Measurements from ENCODE around the gene APH1A.
"Not testable (repeated sequence)": the region's sequence is repeated elsewhere in the genome, so short reads cannot be mapped to it uniquely, and the experiment has no call there.

Gene APH1A

GRCh38 chr1:150268705-150269403 lies at the start of gene APH1A:
TSS of gene APH1A (minus strand) at chr1:150269016. CDS start at chr1:150268810, 206 bp downstream.
- Histone ChIP-seq H3K4me1 (ENCODE audit: control insufficient read depth, insufficient read depth, low read length) (peaks cover 18% of the 10 kb centered on the region), H3K36me3 (ENCODE audit: control insufficient read depth, insufficient read depth, low read length) (no peaks in the 10 kb centered on the region), H3K4me3 (ENCODE audit: low read length) (peak within 1 kb of the TSS; percentile 98), H3K9ac (ENCODE audit: low read length) (peak within 1 kb of the TSS; percentile 100), H3K27me3 (ENCODE audit: control insufficient read depth, insufficient read depth, low read length) (no peaks in the 10 kb centered on the region), H3K9me3 (ENCODE audit: control insufficient read depth, low read length) (no peaks in the 10 kb centered on the region)

- H3K4me3 ChIP-seq (ENCODE audit: low read length); H3K9ac ChIP-seq (ENCODE audit: low read length): not testable (repeated sequence)
These were observed 45.9 kb upstream of the APH1A start for GRCh38 chr1:150314691-150315090.

GRCh38 chr1:150311762-150312161 lies 42.9 kb upstream of the APH1A start:
- no peak overlapping the region for H3K9ac ChIP-seq (ENCODE audit: low read length)
- peaks cover 6% of the 10 kb centered on the region for H3K36me3 ChIP-seq (ENCODE audit: control insufficient read depth, insufficient read depth, low read length)
- no peaks in the 10 kb centered on the region for H3K9me3 ChIP-seq (ENCODE audit: control insufficient read depth, low read length)
- no peaks in the 10 kb centered on the region for H3K27me3 ChIP-seq (ENCODE audit: control insufficient read depth, insufficient read depth, low read length)
- no peaks in the 10 kb centered on the region for H3K4me1 ChIP-seq (ENCODE audit: control insufficient read depth, insufficient read depth, low read length)
- no peak overlapping the region for H3K4me3 ChIP-seq (ENCODE audit: low read length)

More at GRCh38 chr1:150314691-150315090, 45.9 kb upstream of the APH1A start:
- not testable (repeated sequence) for H3K9me3 ChIP-seq (ENCODE audit: control insufficient read depth, low read length); H3K4me1 ChIP-seq (ENCODE audit: control insufficient read depth, insufficient read depth, low read length); H3K36me3 ChIP-seq (ENCODE audit: control insufficient read depth, insufficient read depth, low read length); H3K27me3 ChIP-seq (ENCODE audit: control insufficient read depth, insufficient read depth, low read length)

GRCh38 chr1:150309758-150310508 lies 41.1 kb upstream of the APH1A start:
- Histone ChIP-seq H3K9ac (ENCODE audit: low read length) (no peak overlapping the region), H3K9me3 (ENCODE audit: control insufficient read depth, low read length) (no peaks in the 10 kb centered on the region), H3K4me3 (ENCODE audit: low read length) (no peak overlapping the region), H3K4me1 (ENCODE audit: control insufficient read depth, insufficient read depth, low read length) (no peaks in the 10 kb centered on the region), H3K36me3 (ENCODE audit: control insufficient read depth, insufficient read depth, low read length) (peaks cover 6% of the 10 kb centered on the region), H3K27me3 (ENCODE audit: control insufficient read depth, insufficient read depth, low read length) (no peaks in the 10 kb centered on the region)

GRCh38 chr1:150308585-150308984 lies 39.8 kb upstream of the APH1A start:
- H3K9ac ChIP-seq (ENCODE audit: low read length): not testable (repeated sequence)

GRCh38 chr1:150302902-150303301 lies 34.1 kb upstream of the APH1A start:
- Histone ChIP-seq H3K4me3 (ENCODE audit: low read length) (no peak overlapping the region), H3K4me1 (ENCODE audit: control insufficient read depth, insufficient read depth, low read length) (no peaks in the 10 kb centered on the region), H3K27me3 (ENCODE audit: control insufficient read depth, insufficient read depth, low read length) (no peaks in the 10 kb centered on the region), H3K9me3 (ENCODE audit: control insufficient read depth, low read length) (no peaks in the 10 kb centered on the region), H3K36me3 (ENCODE audit: control insufficient read depth, insufficient read depth, low read length) (peaks cover 4% of the 10 kb centered on the region), H3K9ac (ENCODE audit: low read length) (no peak overlapping the region)

More at GRCh38 chr1:150308585-150308984, 39.8 kb upstream of the APH1A start:
- H3K27me3 ChIP-seq (ENCODE audit: control insufficient read depth, insufficient read depth, low read length); H3K36me3 ChIP-seq (ENCODE audit: control insufficient read depth, insufficient read depth, low read length); H3K9me3 ChIP-seq (ENCODE audit: control insufficient read depth, low read length); H3K4me3 ChIP-seq (ENCODE audit: low read length); H3K4me1 ChIP-seq (ENCODE audit: control insufficient read depth, insufficient read depth, low read length): not testable (repeated sequence)

- Histone ChIP-seq H3K36me3 (ENCODE audit: control insufficient read depth, insufficient read depth, low read length) (no peaks in the 10 kb centered on the region), H3K27me3 (ENCODE audit: control insufficient read depth, insufficient read depth, low read length) (no peaks in the 10 kb centered on the region), H3K9me3 (ENCODE audit: control insufficient read depth, low read length) (no peaks in the 10 kb centered on the region), H3K9ac (ENCODE audit: low read length) (no peak overlapping the region), H3K4me3 (ENCODE audit: low read length) (no peak overlapping the region), H3K4me1 (ENCODE audit: control insufficient read depth, insufficient read depth, low read length) (no peaks in the 10 kb centered on the region)
These were observed 33.5 kb upstream of the APH1A start for GRCh38 chr1:150302338-150302737.

- Histone ChIP-seq H3K27me3 (ENCODE audit: control insufficient read depth, insufficient read depth, low read length) (no peaks in the 10 kb centered on the region), H3K9me3 (ENCODE audit: control insufficient read depth, low read length) (no peaks in the 10 kb centered on the region), H3K9ac (ENCODE audit: low read length) (no peak overlapping the region), H3K4me3 (ENCODE audit: low read length) (no peak overlapping the region), H3K36me3 (ENCODE audit: control insufficient read depth, insufficient read depth, low read length) (no peaks in the 10 kb centered on the region), H3K4me1 (ENCODE audit: control insufficient read depth, insufficient read depth, low read length) (no peaks in the 10 kb centered on the region)
These were observed 30.9 kb upstream of the APH1A start for GRCh38 chr1:150299716-150300115.

- H3K27me3 ChIP-seq (ENCODE audit: control insufficient read depth, insufficient read depth, low read length): no peaks in the 10 kb centered on the region
- H3K9me3 ChIP-seq (ENCODE audit: control insufficient read depth, low read length): no peaks in the 10 kb centered on the region
- peaks cover 4% of the 10 kb centered on the region for H3K4me1 ChIP-seq (ENCODE audit: control insufficient read depth, insufficient read depth, low read length)
- H3K36me3 ChIP-seq (ENCODE audit: control insufficient read depth, insufficient read depth, low read length): no peaks in the 10 kb centered on the region
- H3K4me3 ChIP-seq (ENCODE audit: low read length): no peak overlapping the region
- no peak overlapping the region for H3K9ac ChIP-seq (ENCODE audit: low read length)
These were observed 26.7 kb upstream of the APH1A start for GRCh38 chr1:150295476-150295875.

- Histone ChIP-seq H3K4me3 (ENCODE audit: low read length) (peak within 1 kb of the TSS; percentile 47), H3K9me3 (ENCODE audit: control insufficient read depth, low read length) (no peaks in the 10 kb centered on the region)
These were observed 24.8 kb upstream of the APH1A start, which contains the start of gene MRPS21 for GRCh38 chr1:150293433-150294253. TSS of gene MRPS21 (plus strand) at chr1:150293861. CDS start at chr1:150294367, 506 bp downstream.

GRCh38 chr1:150288822-150289221 lies 20.0 kb upstream of the APH1A start:
- Histone ChIP-seq H3K4me1 (ENCODE audit: control insufficient read depth, insufficient read depth, low read length) (no peaks in the 10 kb centered on the region), H3K9me3 (ENCODE audit: control insufficient read depth, low read length) (no peaks in the 10 kb centered on the region), H3K4me3 (ENCODE audit: low read length) (no peak overlapping the region), H3K9ac (ENCODE audit: low read length) (no peak overlapping the region), H3K36me3 (ENCODE audit: control insufficient read depth, insufficient read depth, low read length) (no peaks in the 10 kb centered on the region), H3K27me3 (ENCODE audit: control insufficient read depth, insufficient read depth, low read length) (no peaks in the 10 kb centered on the region)

More at GRCh38 chr1:150293433-150294253, 24.8 kb upstream of the APH1A start, which contains the start of gene MRPS21:
- Histone ChIP-seq H3K36me3 (ENCODE audit: control insufficient read depth, insufficient read depth, low read length) (no peaks in the 10 kb centered on the region), H3K4me1 (ENCODE audit: control insufficient read depth, insufficient read depth, low read length) (peaks cover 4% of the 10 kb centered on the region), H3K27me3 (ENCODE audit: control insufficient read depth, insufficient read depth, low read length) (no peaks in the 10 kb centered on the region), H3K9ac (ENCODE audit: low read length) (peak within 1 kb of the TSS; percentile 65)
